Neural cell (in vitro differentiated cells): ENCODE measurements around the gene EIF2B1. TPM values are rescaled to one million over a fixed set of nuclear protein-coding genes. Genes with fewer than 3 reads are reported as not detected.

ENCODE experiments used
- H2AFZ ChIP-seq: fragments of 200-600, 300-800 bp; sonication (generic), shearing (Covaris generic); 2 replicates; pipeline ENCODE4 v1.6.0; 2014; ENCODE audit warnings: low read depth, mild to moderate bottlenecking, antibody characterized with exemption, low read length, moderate library complexity
- H3F3A ChIP-seq: fragments of 200-600 bp; shearing (Covaris generic); 2 replicates; pipeline ENCODE4 v1.6.1; 2016; ENCODE audit warnings: mild to moderate bottlenecking, moderate library complexity, mixed read lengths, antibody characterized with exemption, low read length; ENCODE audit not compliant: insufficient read depth, poor library complexity, severe bottlenecking
- H3K27ac ChIP-seq: fragments of 200-600, 300-800 bp; sonication (generic), shearing (Covaris generic); 2 replicates; pipeline ENCODE4 v1.5.1; 2014; ENCODE audit warnings: mild to moderate bottlenecking, low read length, moderate library complexity
- H3K27me3 ChIP-seq: fragments of 300-800, 200-600 bp; sonication (generic), shearing (Covaris generic); 2 replicates; pipeline ENCODE4 v1.6.0; 2014; ENCODE audit warnings: mild to moderate bottlenecking, low read depth, low read length, moderate library complexity; ENCODE audit not compliant: insufficient read depth
- H3K36me3 ChIP-seq: fragments of 300-800, 200-600 bp; sonication (generic), shearing (Covaris generic); 2 replicates; pipeline ENCODE4 v1.5.1; 2014; ENCODE audit warnings: mild to moderate bottlenecking, antibody characterized with exemption, low read length, moderate library complexity; ENCODE audit not compliant: insufficient read depth
- H3K4me2 ChIP-seq: fragments of 300-800, 200-600 bp; sonication (generic), shearing (Covaris generic); 2 replicates; pipeline ENCODE4 v1.6.0; 2014; ENCODE audit warnings: mild to moderate bottlenecking, low read length
- H3K4me3 ChIP-seq: fragments of 300-800, 200-600 bp; sonication (generic), shearing (Covaris generic); 2 replicates; pipeline ENCODE4 v1.5.1; 2014; ENCODE audit warnings: mild to moderate bottlenecking, low read length, moderate library complexity
- H3K79me2 ChIP-seq: fragments of 200-600 bp; shearing (Covaris generic); replicated peaks from 2 replicates; pipeline ENCODE4 v1.6.0; 2014; ENCODE audit warnings: mild to moderate bottlenecking, low read length, moderate library complexity; ENCODE audit not compliant: insufficient read depth
- H3K9ac ChIP-seq: fragments of 300-800, 200-600 bp; sonication (generic), shearing (Covaris generic); 2 replicates; pipeline ENCODE4 v1.6.1; 2016; ENCODE audit warnings: mild to moderate bottlenecking, low read length, mixed read lengths
- H3K9me2 ChIP-seq: fragments of 200-600 bp; shearing (Covaris generic); 2 replicates; pipeline ENCODE4 v1.6.1; 2016; ENCODE audit warnings: mild to moderate bottlenecking, low read length, mixed read lengths; ENCODE audit not compliant: insufficient read depth
- H3K9me3 ChIP-seq: fragments of 200-600, 300-800 bp; sonication (generic), shearing (Covaris generic); 2 replicates; pipeline ENCODE4 v1.6.1; 2016; ENCODE audit warnings: mild to moderate bottlenecking, mixed run types, low read length, moderate library complexity, mixed read lengths
- H4K20me1 ChIP-seq: fragments of 200-600 bp; shearing (Covaris generic); 2 replicates; pipeline ENCODE4 v1.6.1; 2016; ENCODE audit warnings: mild to moderate bottlenecking, mixed run types; ENCODE audit not compliant: insufficient read depth
- CTCF ChIP-seq: fragments of 450-650 bp; IDR thresholded peaks from 2 replicates; pipeline ENCODE4 v1.5.1; 2014; ENCODE audit warnings: antibody characterized with exemption, mild to moderate bottlenecking, moderate library complexity; ENCODE audit not compliant: poor library complexity, severe bottlenecking
- EP300 ChIP-seq: fragments of 450-650 bp; conservative IDR thresholded peaks from 2 replicates; pipeline ENCODE4 v1.6.1; 2014; ENCODE audit warnings: antibody characterized with exemption, mild to moderate bottlenecking, moderate library complexity; ENCODE audit not compliant: poor library complexity, severe bottlenecking
- EZH2 ChIP-seq: fragments of 200-600, 300-800 bp; shearing (Covaris generic), sonication (generic); IDR thresholded peaks from 2 replicates; pipeline ENCODE4 v1.6.1; 2014; ENCODE audit warnings: antibody characterized with exemption, low read length, borderline replicate concordance, mild to moderate bottlenecking; ENCODE audit not compliant: insufficient read depth, poor library complexity, severe bottlenecking
- MXI1 ChIP-seq: fragments of 450-650 bp; conservative IDR thresholded peaks from 2 replicates; pipeline ENCODE4 v1.6.1; 2014; ENCODE audit warnings: antibody characterized with exemption, mild to moderate bottlenecking; ENCODE audit not compliant: poor library complexity, severe bottlenecking
- RAD21 ChIP-seq: fragments of 450-650 bp; conservative IDR thresholded peaks from 2 replicates; pipeline ENCODE4 v1.6.1; 2014; ENCODE audit warnings: antibody characterized with exemption, mild to moderate bottlenecking, moderate library complexity
- REST ChIP-seq: IDR thresholded peaks from 2 replicates; pipeline ENCODE4 v1.6.1; 2012; ENCODE audit warnings: borderline replicate concordance
- SMC3 ChIP-seq: fragments of 450-650 bp; conservative IDR thresholded peaks from 2 replicates; pipeline ENCODE4 v1.6.1; 2014; ENCODE audit warnings: antibody characterized with exemption, mild to moderate bottlenecking, moderate library complexity; ENCODE audit not compliant: poor library complexity
- TAF1 ChIP-seq: IDR thresholded peaks from 2 replicates; pipeline ENCODE4 v1.6.1; 2012; ENCODE audit warnings: low read depth
- polyA plus RNA-seq: library from polyadenylated mRNA; depleted of rRNA; stranded (reverse); fragments of >200 nt; gene quantifications from 2 replicates; pipeline ENCODE4 v1.2.3, GENCODE V29; 2014

EIF2B1 gene
- polyA plus RNA-seq, 1 donor from 2014 or later: 59.9 TPM

- Histone ChIP-seq H3K9ac (no peak overlapping the region), H3K36me3 (peaks cover 15% of the 10 kb centered on the region)
These were observed 11.6 kb downstream of the EIF2B1 start for GRCh38 chr12:123621619-123622530.

GRCh38 chr12:123621101-123621500 is 12.4 kb downstream of the EIF2B1 start:
- H3K36me3 ChIP-seq: peaks cover 19% of the 10 kb centered on the region
- TF ChIP-seq TAF1 (no peak), RAD21 (no peak)

More at GRCh38 chr12:123621619-123622530, 11.6 kb downstream of the EIF2B1 start:
- Histone ChIP-seq H3K79me2 (no peaks in the 10 kb centered on the region), H2AFZ (no peak overlapping the region), H4K20me1 (no peaks in the 10 kb centered on the region), H3K27ac (no peak overlapping the region), H3K4me3 (no peak overlapping the region), H3K9me3 (no peaks in the 10 kb centered on the region), H3F3A (no peaks in the 10 kb centered on the region), H3K27me3 (no peaks in the 10 kb centered on the region), H3K9me2 (no peaks in the 10 kb centered on the region), H3K4me2 (no peak overlapping the region)
- TF ChIP-seq CTCF (no peak), SMC3 (no peak), MXI1 (no peak)

GRCh38 chr12:123617580-123617979 is 15.9 kb downstream of the EIF2B1 start:
- H2AFZ ChIP-seq: no peak overlapping the region
- no peak overlapping the region for H3K9ac ChIP-seq
- no peaks in the 10 kb centered on the region for H3K79me2 ChIP-seq
- H3K4me3 ChIP-seq: no peak overlapping the region
- H3K9me3 ChIP-seq: no peaks in the 10 kb centered on the region
- TF ChIP-seq SMC3 (no peak), RAD21 (no peak), CTCF (no peak), EZH2 (no peak), REST (no peak), EP300 (no peak)
- no peak overlapping the region for H3K27ac ChIP-seq
- no peaks in the 10 kb centered on the region for H3K9me2 ChIP-seq
- H3F3A ChIP-seq: no peaks in the 10 kb centered on the region
- no peak overlapping the region for H3K4me2 ChIP-seq
- no peaks in the 10 kb centered on the region for H4K20me1 ChIP-seq
- peaks cover 19% of the 10 kb centered on the region for H3K36me3 ChIP-seq
- no peaks in the 10 kb centered on the region for H3K27me3 ChIP-seq

More at GRCh38 chr12:123621101-123621500, 12.4 kb downstream of the EIF2B1 start:
- no peaks in the 10 kb centered on the region for H4K20me1 ChIP-seq
- H2AFZ ChIP-seq: no peak overlapping the region
- no peak overlapping the region for H3K4me2 ChIP-seq
- H3K27ac ChIP-seq: no peak overlapping the region
- H3K79me2 ChIP-seq: no peaks in the 10 kb centered on the region
- no peaks in the 10 kb centered on the region for H3F3A ChIP-seq
- H3K4me3 ChIP-seq: no peak overlapping the region
- H3K9me2 ChIP-seq: no peaks in the 10 kb centered on the region
- no peak overlapping the region for H3K9ac ChIP-seq
- H3K9me3 ChIP-seq: no peaks in the 10 kb centered on the region
- no peaks in the 10 kb centered on the region for H3K27me3 ChIP-seq
